SW 1271 (cell line): Measurements from ENCODE around the gene MYLK2.

Experiments
- DNase-seq, 2 experiments: peaks; one replicate each; lab custom pipeline; 2025; lab: John Stamatoyannopoulos, UW

The MYLK2 gene

GRCh38 chr20:31856516-31856915 is 37.4 kb downstream of the MYLK2 start:
- no peak for DNase-seq

- no peak for DNase-seq
Measured at GRCh38 chr20:31857861-31858759, 39.0 kb downstream of the MYLK2 start.

GRCh38 chr20:31858760-31859083 is 39.6 kb downstream of the MYLK2 start:
- no peak for DNase-seq

GRCh38 chr20:31859266-31859997 is 40.3 kb downstream of the MYLK2 start:
- no peak for DNase-seq

- no peak for DNase-seq
Measured at GRCh38 chr20:31859998-31860380, 40.8 kb downstream of the MYLK2 start.

- DNase-seq = no peak
Measured at GRCh38 chr20:31860390-31861134, 41.4 kb downstream of the MYLK2 start.

- no peak for DNase-seq
Measured at GRCh38 chr20:31861135-31861384, 41.9 kb downstream of the MYLK2 start.

GRCh38 chr20:31861385-31862156 is 42.4 kb downstream of the MYLK2 start:
- peak in 1 of 2 experiments; percentile 53 for DNase-seq

GRCh38 chr20:31862157-31862470 is 43.0 kb downstream of the MYLK2 start:
- no peak for DNase-seq

- no peak for DNase-seq
Measured at GRCh38 chr20:31862506-31862905, 43.4 kb downstream of the MYLK2 start.

GRCh38 chr20:31863296-31864085 is 44.3 kb downstream of the MYLK2 start:
- no peak for DNase-seq

- no peak for DNase-seq
Measured at GRCh38 chr20:31864521-31865400, 45.6 kb downstream of the MYLK2 start.

- no peak for DNase-seq
Measured at GRCh38 chr20:31866221-31866620, 47.1 kb downstream of the MYLK2 start.

- DNase-seq = no peak
Measured at GRCh38 chr20:31868853-31869672, 49.9 kb downstream of the MYLK2 start.

- DNase-seq = no peak
Measured at GRCh38 chr20:31869673-31869941, 50.5 kb downstream of the MYLK2 start.

GRCh38 chr20:31869942-31870725 is 51.0 kb downstream of the MYLK2 start, which contains the start of the genes DUSP15 and TTLL9:
Gene DUSP15 (minus strand): TSS chr20:31870527. CDS start chr20:31870337, 190 bp downstream.
Gene TTLL9 (plus strand): TSS chr20:31870634. CDS start chr20:31871127, 493 bp downstream.
- DNase-seq = peak in 1 of 2 experiments; percentile 52

GRCh38 chr20:31870726-31871617 is 51.8 kb downstream of the MYLK2 start:
- DNase-seq = no peak

GRCh38 chr20:31871618-31871954 is 52.4 kb downstream of the MYLK2 start:
- DNase-seq = no peak
